Measurements from ENCODE around the gene ZC3H7A. TPM values are rescaled to one million over a fixed set of nuclear protein-coding genes. Genes with fewer than 3 reads are reported as not detected.
A peak's percentile ranks its signal among the peaks of the same experiment; 100 is the strongest.

The ZC3H7A gene
- total RNA-seq, 2 experiments from 2014 or later, result 32.1 to 68.6 TPM

GRCh38 chr16:11799509-11800381 is 2.7 kb upstream of the ZC3H7A start:
- ChIA-PET POLR2A (interaction anchor here (0.6 to 2.5 kb wide), 9 partner anchors 14 to 538 kb away, joined by 3 to 8 read pairs (median 3); no protein-coding TSS in a partner anchor), CTCF (ENCODE audit: unreplicated experiment) (no interaction called here)
- peaks cover 38% of the 10 kb centered on the region for H3K4me1 ChIP-seq (ENCODE audit: insufficient read depth, low read length, poor library complexity, severe bottlenecking)
- H3K27ac ChIP-seq (ENCODE audit: low read depth, low read length, poor library complexity, severe bottlenecking), result peak overlapping the region; percentile 33
- no peaks in the 10 kb centered on the region for H3K9me3 ChIP-seq (ENCODE audit: low read length)
- no TSS peak for BruUV-seq (replicated peaks)
- intact Hi-C loops (cut with micrococcal nuclease; ENCODE audit: unreplicated experiment), result no loop called here
- no peaks in the 10 kb centered on the region for H3K9me2 ChIP-seq (ENCODE audit: insufficient read depth, low read length)
- H3K4me2 ChIP-seq (ENCODE audit: low read length), result peak overlapping the region; percentile 71
- peaks cover 44% of the 10 kb centered on the region for H3K79me2 ChIP-seq (ENCODE audit: insufficient read depth, low read depth, low read length)
- H2AFZ ChIP-seq (ENCODE audit: low read length), result no peak overlapping the region
- peak overlapping the region; percentile 92 for H3K4me3 ChIP-seq (ENCODE audit: low read depth, low read length, poor library complexity, severe bottlenecking)
- TF ChIP-seq EZH2phosphoT487 (IDR thresholded peaks at IDR 0.05; ENCODE audit: borderline replicate concordance, low read depth, low read length), result no peak
- TF ChIP-seq, protein P1, sequence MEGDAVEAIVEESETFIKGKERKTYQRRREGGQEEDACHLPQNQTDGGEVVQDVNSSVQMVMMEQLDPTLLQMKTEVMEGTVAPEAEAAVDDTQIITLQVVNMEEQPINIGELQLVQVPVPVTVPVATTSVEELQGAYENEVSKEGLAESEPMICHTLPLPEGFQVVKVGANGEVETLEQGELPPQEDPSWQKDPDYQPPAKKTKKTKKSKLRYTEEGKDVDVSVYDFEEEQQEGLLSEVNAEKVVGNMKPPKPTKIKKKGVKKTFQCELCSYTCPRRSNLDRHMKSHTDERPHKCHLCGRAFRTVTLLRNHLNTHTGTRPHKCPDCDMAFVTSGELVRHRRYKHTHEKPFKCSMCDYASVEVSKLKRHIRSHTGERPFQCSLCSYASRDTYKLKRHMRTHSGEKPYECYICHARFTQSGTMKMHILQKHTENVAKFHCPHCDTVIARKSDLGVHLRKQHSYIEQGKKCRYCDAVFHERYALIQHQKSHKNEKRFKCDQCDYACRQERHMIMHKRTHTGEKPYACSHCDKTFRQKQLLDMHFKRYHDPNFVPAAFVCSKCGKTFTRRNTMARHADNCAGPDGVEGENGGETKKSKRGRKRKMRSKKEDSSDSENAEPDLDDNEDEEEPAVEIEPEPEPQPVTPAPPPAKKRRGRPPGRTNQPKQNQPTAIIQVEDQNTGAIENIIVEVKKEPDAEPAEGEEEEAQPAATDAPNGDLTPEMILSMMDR (conservative IDR thresholded peaks at IDR 0.05; ENCODE audit: low read length), result no peak
- peaks cover 13% of the 10 kb centered on the region; the same call in 1 of the 2 replicates for H4K20me1 ChIP-seq (ENCODE audit: insufficient read depth, low read length)
- DNase-seq (ENCODE audit: low spot score), result peak; percentile 36
- H3K36me3 ChIP-seq (ENCODE audit: insufficient read depth, low read length), result peaks cover 10% of the 10 kb centered on the region

GRCh38 chr16:11799017-11799381 is 1.9 kb upstream of the ZC3H7A start:
- CTCF ChIA-PET (ENCODE audit: unreplicated experiment), result no interaction called here
- POLR2A ChIA-PET, result interaction anchor here (0.6 to 2.5 kb wide), 12 partner anchors 7 to 134 kb away, joined by 3 to 10 read pairs (median 4); no protein-coding TSS in a partner anchor
- peak overlapping the region; percentile 92 for H3K4me3 ChIP-seq (ENCODE audit: low read depth, low read length, poor library complexity, severe bottlenecking)

More at GRCh38 chr16:11799017-11799381, 1.9 kb upstream of the ZC3H7A start:
- Histone ChIP-seq H3K79me2 (ENCODE audit: insufficient read depth, low read depth, low read length) (peaks cover 52% of the 10 kb centered on the region), H3K4me1 (ENCODE audit: insufficient read depth, low read length, poor library complexity, severe bottlenecking) (peaks cover 45% of the 10 kb centered on the region), H3K27ac (ENCODE audit: low read depth, low read length, poor library complexity, severe bottlenecking) (no peak overlapping the region), H3K9me2 (ENCODE audit: insufficient read depth, low read length) (no peaks in the 10 kb centered on the region), H2AFZ (ENCODE audit: low read length) (no peak overlapping the region), H3K36me3 (ENCODE audit: insufficient read depth, low read length) (peaks cover 18% of the 10 kb centered on the region), H3K9me3 (ENCODE audit: low read length) (no peaks in the 10 kb centered on the region), H4K20me1 (ENCODE audit: insufficient read depth, low read length) (peaks cover 20% of the 10 kb centered on the region; the same call in 1 of the 2 replicates), H3K4me2 (ENCODE audit: low read length) (peak overlapping the region; percentile 71)
- BruUV-seq (replicated peaks), result no TSS peak
- intact Hi-C loops (cut with micrococcal nuclease; ENCODE audit: unreplicated experiment), result no loop called here
- DNase-seq (ENCODE audit: low spot score), result no peak
- no peak for TF ChIP-seq EZH2phosphoT487 (IDR thresholded peaks at IDR 0.05; ENCODE audit: borderline replicate concordance, low read depth, low read length)
- TF ChIP-seq, protein P1 (conservative IDR thresholded peaks at IDR 0.05; ENCODE audit: low read length), result no peak
